DOHH2 (cell line): Measurements from ENCODE around the gene ZSWIM6.

Source experiments
- H3F3A ChIP-seq: fragments of 200-600 bp; sonication (generic), shearing (Covaris generic); 2 replicates; pipeline ENCODE4 v1.6.0; 2016; ENCODE audit warnings: antibody characterized with exemption, mild to moderate bottlenecking; ENCODE audit not compliant: control insufficient read depth, insufficient read depth
- H3K27ac ChIP-seq: fragments of 200-600 bp; sonication (generic); 2 replicates; pipeline ENCODE4 v1.5.1; 2014; ENCODE audit warnings: low read depth, mild to moderate bottlenecking, low read length, moderate library complexity
- H3K27me3 ChIP-seq: fragments of 200-600 bp; sonication (generic); 2 replicates; pipeline ENCODE4 v1.6.1; 2014; ENCODE audit warnings: mild to moderate bottlenecking, low read length, mixed read lengths; ENCODE audit not compliant: control insufficient read depth
- H3K36me3 ChIP-seq: fragments of 200-600 bp; sonication (generic); 2 replicates; pipeline ENCODE4 v1.6.1; 2014; ENCODE audit warnings: mild to moderate bottlenecking, low read length, moderate library complexity, mixed read lengths; ENCODE audit not compliant: control insufficient read depth
- H3K4me1 ChIP-seq: fragments of 200-600 bp; sonication (generic); 2 replicates; pipeline ENCODE4 v1.6.1; 2014; ENCODE audit warnings: mild to moderate bottlenecking, low read length, mixed read lengths; ENCODE audit not compliant: control insufficient read depth
- H3K4me2 ChIP-seq: fragments of 200-600 bp; sonication (generic); 2 replicates; pipeline ENCODE4 v1.6.0; 2014; ENCODE audit warnings: mild to moderate bottlenecking, low read length, moderate library complexity
- H3K4me3 ChIP-seq: fragments of 200-600 bp; sonication (generic); 2 replicates; pipeline ENCODE4 v1.5.1; 2014; ENCODE audit warnings: mild to moderate bottlenecking, low read length, mixed read lengths
- H3K79me2 ChIP-seq: fragments of 200-600 bp; sonication (generic); 2 replicates; pipeline ENCODE4 v1.6.1; 2014; ENCODE audit warnings: mild to moderate bottlenecking, low read length, mixed read lengths; ENCODE audit not compliant: control insufficient read depth
- H3K9me2 ChIP-seq: fragments of 200-600 bp; sonication (generic); replicated peaks from 2 replicates; pipeline ENCODE4 v1.6.1; 2014; ENCODE audit warnings: mild to moderate bottlenecking, low read length, mixed read lengths; ENCODE audit not compliant: control insufficient read depth
- H3K9me3 ChIP-seq: fragments of 200-600 bp; sonication (generic); 2 replicates; pipeline ENCODE4 v1.6.1; 2014; ENCODE audit warnings: antibody characterized with exemption, low read length, mixed read lengths; ENCODE audit not compliant: control insufficient read depth, insufficient read depth
- H4K20me1 ChIP-seq: fragments of 200-600 bp; sonication (generic); 2 replicates; pipeline ENCODE4 v1.6.0; 2014; ENCODE audit warnings: low read depth, mild to moderate bottlenecking, antibody characterized with exemption, low read length, moderate library complexity; ENCODE audit not compliant: control insufficient read depth, insufficient read depth
- CTCF ChIP-seq: fragments of 200-600 bp; sonication (generic); IDR thresholded peaks from one replicate; pipeline ENCODE4 v1.5.1; 2014; ENCODE audit warnings: antibody characterized with exemption, mild to moderate bottlenecking, low read depth, low read length; ENCODE audit not compliant: poor library complexity, severe bottlenecking
- EZH2phosphoT487 ChIP-seq: fragments of 200-600 bp; sonication (generic); IDR thresholded peaks from 2 replicates; pipeline ENCODE4 v1.6.1; 2017; ENCODE audit warnings: borderline replicate concordance, mild to moderate bottlenecking, antibody characterized with exemption, low read length, moderate library complexity, mixed read lengths

The ZSWIM6 gene

GRCh38 chr5:61309115-61309514, 22.9 kb upstream of the ZSWIM6 start:
- no peaks in the 10 kb centered on the region for H3K9me3 ChIP-seq
- no peak overlapping the region for H3K27ac ChIP-seq
- H3K9me2 ChIP-seq, result no peaks in the 10 kb centered on the region
- no peak for TF ChIP-seq CTCF
- TF ChIP-seq EZH2phosphoT487, result no peak
- H4K20me1 ChIP-seq, result no peaks in the 10 kb centered on the region
- no peak overlapping the region for H3K4me2 ChIP-seq
- H3K79me2 ChIP-seq, result no peaks in the 10 kb centered on the region
- H3K36me3 ChIP-seq, result no peaks in the 10 kb centered on the region
- no peaks in the 10 kb centered on the region for H3F3A ChIP-seq
- no peaks in the 10 kb centered on the region for H3K4me1 ChIP-seq
- no peak overlapping the region for H3K4me3 ChIP-seq
- peaks cover 2% of the 10 kb centered on the region; the same call in 1 of the 2 replicates for H3K27me3 ChIP-seq

GRCh38 chr5:61311056-61311610, 20.9 kb upstream of the ZSWIM6 start:
- H3K27me3 ChIP-seq, result peaks cover 2% of the 10 kb centered on the region; the same call in 1 of the 2 replicates
- no peak overlapping the region for H3K27ac ChIP-seq
- TF ChIP-seq EZH2phosphoT487 (no peak), CTCF (no peak)
- no peaks in the 10 kb centered on the region for H4K20me1 ChIP-seq
- H3K9me2 ChIP-seq, result no peaks in the 10 kb centered on the region
- no peaks in the 10 kb centered on the region for H3K4me1 ChIP-seq
- no peaks in the 10 kb centered on the region for H3K36me3 ChIP-seq
- no peaks in the 10 kb centered on the region for H3F3A ChIP-seq
- no peak overlapping the region for H3K4me2 ChIP-seq
- H3K79me2 ChIP-seq, result no peaks in the 10 kb centered on the region
- H3K9me3 ChIP-seq, result no peaks in the 10 kb centered on the region
- H3K4me3 ChIP-seq, result no peak overlapping the region

DNA sequence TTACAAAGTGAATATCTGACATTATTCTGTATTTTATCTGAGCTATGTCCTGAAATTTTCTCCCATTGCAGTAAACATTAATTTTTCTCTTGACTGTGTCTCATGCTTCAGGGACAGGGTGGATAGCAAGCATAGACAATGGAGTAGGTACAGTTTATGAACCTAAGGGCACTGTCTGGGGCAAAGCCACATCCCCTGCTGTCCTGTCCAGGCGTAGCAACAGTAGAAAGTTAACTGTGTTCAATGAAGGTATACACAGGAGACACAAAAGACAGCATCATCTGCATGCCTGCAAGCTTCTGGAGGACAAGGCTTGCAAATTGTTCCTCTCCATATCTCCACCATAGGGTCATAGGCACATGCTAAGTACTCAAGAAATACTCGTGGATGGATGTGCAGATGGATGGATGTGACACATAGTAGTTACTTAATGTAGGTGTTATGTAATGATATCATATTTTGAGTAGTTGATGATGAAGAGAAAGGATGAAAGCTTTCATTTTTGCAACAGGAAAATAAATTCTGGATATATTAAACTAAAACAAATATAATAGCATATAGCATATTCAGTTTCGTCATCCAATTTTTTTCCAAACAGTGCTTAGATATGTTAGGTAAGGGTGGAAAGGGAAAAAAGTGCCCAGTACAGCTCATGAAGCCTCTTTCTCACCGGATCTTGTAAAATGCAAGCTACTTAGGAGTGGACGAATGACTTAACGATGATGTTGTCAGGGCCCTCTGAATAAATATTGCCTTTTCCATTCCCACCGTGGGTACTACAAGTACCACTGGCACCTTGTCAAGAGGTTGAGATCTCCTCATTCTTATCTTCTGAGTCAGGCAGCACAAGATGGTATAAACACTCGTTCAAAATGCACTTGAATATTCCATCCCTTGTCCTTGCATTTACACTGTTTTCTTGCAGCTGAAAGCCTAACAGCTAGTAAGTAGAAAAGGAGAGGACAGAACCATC, 19.9 kb upstream of the ZSWIM6 start:
- Histone ChIP-seq H3K79me2 (no peaks in the 10 kb centered on the region), H3K36me3 (no peaks in the 10 kb centered on the region), H3K9me3 (no peaks in the 10 kb centered on the region), H3K4me1 (no peaks in the 10 kb centered on the region), H3K4me3 (no peak overlapping the region), H3F3A (no peaks in the 10 kb centered on the region), H3K9me2 (no peaks in the 10 kb centered on the region), H3K4me2 (no peak overlapping the region), H3K27me3 (peaks cover 2% of the 10 kb centered on the region; the same call in 1 of the 2 replicates), H4K20me1 (no peaks in the 10 kb centered on the region), H3K27ac (no peak overlapping the region)
- TF ChIP-seq EZH2phosphoT487 (no peak), CTCF (no peak)
